ENCODE data around the gene OR6S1. TPM values are rescaled to one million over a fixed set of nuclear protein-coding genes. Genes with fewer than 3 reads are reported as not detected.
"Not testable (repeated sequence)": the region's sequence is repeated elsewhere in the genome, so short reads cannot be mapped to it uniquely, and the experiment has no call there.

Gene OR6S1
- total and polyA plus RNA-seq, 4 experiments from 2014 or later: not detected

- DNase-seq; H3K27me3 ChIP-seq (ENCODE audit: insufficient read depth, low read length); H3K36me3 ChIP-seq (ENCODE audit: insufficient read depth, low read length); H3K27ac ChIP-seq (ENCODE audit: low read depth, low read length); H3K27ac Mint-ChIP-seq; H3K9me3 Mint-ChIP-seq; H3K4me3 ChIP-seq (ENCODE audit: low read length in 2 of 2); CTCF ChIA-PET (ENCODE audit: partially characterized antibody); H3K36me3 Mint-ChIP-seq; H3K4me3 Mint-ChIP-seq; H3K9me3 ChIP-seq (ENCODE audit: control insufficient read depth in 1 of 2, low read length in 2 of 2): not testable (repeated sequence)
- peaks cover 21% of the 10 kb centered on the region for H3K4me1 ChIP-seq (ENCODE audit: insufficient read depth, low read length)
- intact Hi-C loops (cut with micrococcal nuclease): loop anchor here (10.0 kb wide), 1 partner anchor 645 kb away; the partner anchor contains the start of gene OR4K15
- Mint-ChIP-seq H3K27me3 (peaks cover 4 to 23% of the 10 kb centered on the region in 2 donors), H3K4me1 (peaks cover 11 to 27% (median 19%) of the 10 kb centered on the region in 4 donors)
- POLR2A ChIA-PET (ENCODE audit: partially characterized antibody): interaction anchor here (1.2 kb wide), 1 partner anchor 64 kb away, joined by 5 read pairs; no protein-coding TSS in a partner anchor
Measured at GRCh38 chr14:20619688-20620087, 21.8 kb downstream of the OR6S1 start.

GRCh38 chr14:20618271-20618749 is 23.2 kb downstream of the OR6S1 start:
- H3K4me1 Mint-ChIP-seq: peaks cover 5 to 16% (median 8%) of the 10 kb centered on the region in 4 donors
- intact Hi-C loops (cut with micrococcal nuclease): loop anchor here (10.0 kb wide), 1 partner anchor 644 kb away; the partner anchor contains the start of gene OR4K15
- peak overlapping the region in 1 of 7 donors; percentile 4 for H3K27ac Mint-ChIP-seq
- no peaks in the 10 kb centered on the region for H3K36me3 ChIP-seq (ENCODE audit: insufficient read depth, low read length)
- H3K36me3 Mint-ChIP-seq: no peaks in the 10 kb centered on the region
- H3K4me1 ChIP-seq (ENCODE audit: insufficient read depth, low read length): peaks cover 17% of the 10 kb centered on the region
- no peaks in the 10 kb centered on the region for H3K9me3 ChIP-seq (ENCODE audit: control insufficient read depth in 1 of 2, low read length in 2 of 2)
- H3K4me3 ChIP-seq (ENCODE audit: low read length in 2 of 2): no peak overlapping the region
- peaks cover 4 to 16% of the 10 kb centered on the region in 2 donors for H3K27me3 Mint-ChIP-seq
- DNase-seq: no peak
- no peaks in the 10 kb centered on the region for H3K9me3 Mint-ChIP-seq
- ChIA-PET POLR2A (ENCODE audit: partially characterized antibody) (interaction anchor here (1.1 kb wide), 1 partner anchor 9 kb away, joined by 3 read pairs; no protein-coding TSS in a partner anchor), CTCF (ENCODE audit: partially characterized antibody) (interaction anchor here (0.7 to 1.1 kb wide), 2 partner anchors 74 to 88 kb away, joined by 3 read pairs; no protein-coding TSS in a partner anchor)
- no peak overlapping the region for H3K4me3 Mint-ChIP-seq
- no peak overlapping the region for H3K27ac ChIP-seq (ENCODE audit: low read depth, low read length)
- H3K27me3 ChIP-seq (ENCODE audit: insufficient read depth, low read length): peaks cover 6% of the 10 kb centered on the region

- Histone ChIP-seq H3K4me1 (ENCODE audit: insufficient read depth, low read length) (peaks cover 19% of the 10 kb centered on the region), H3K9me3 (ENCODE audit: control insufficient read depth in 1 of 2, low read length in 2 of 2) (no peaks in the 10 kb centered on the region), H3K36me3 (ENCODE audit: insufficient read depth, low read length) (no peaks in the 10 kb centered on the region), H3K27ac (ENCODE audit: low read depth, low read length) (no peak overlapping the region), H3K27me3 (ENCODE audit: insufficient read depth, low read length) (peaks cover 1% of the 10 kb centered on the region), H3K4me3 (ENCODE audit: low read length in 2 of 2) (no peak overlapping the region)
- DNase-seq: no peak
- Mint-ChIP-seq H3K4me3 (no peak overlapping the region), H3K9me3 (no peaks in the 10 kb centered on the region), H3K36me3 (no peaks in the 10 kb centered on the region), H3K27ac (peak overlapping the region in 1 of 7 donors; percentile 5), H3K4me1 (peaks cover 0 to 7% (median 3%) of the 10 kb centered on the region in 4 donors), H3K27me3 (peaks cover 4 to 12% of the 10 kb centered on the region in 2 donors)
- POLR2A ChIA-PET (ENCODE audit: partially characterized antibody): interaction anchor here (1.1 kb wide), 1 partner anchor 8 kb away, joined by 3 read pairs; no protein-coding TSS in a partner anchor
- CTCF ChIA-PET (ENCODE audit: partially characterized antibody): interaction anchor here (1.1 kb wide), 1 partner anchor 75 kb away, joined by 3 read pairs; no protein-coding TSS in a partner anchor
- intact Hi-C loops (cut with micrococcal nuclease): loop anchor here (10.0 kb wide), 1 partner anchor 643 kb away; the partner anchor contains the start of gene OR4K15
Measured at GRCh38 chr14:20617138-20618003, 24.1 kb downstream of the OR6S1 start.

GRCh38 chr14:20615996-20616395 is 25.5 kb downstream of the OR6S1 start:
- no peak overlapping the region for H3K27ac ChIP-seq (ENCODE audit: low read depth, low read length)
- no peak for DNase-seq
- Mint-ChIP-seq H3K27ac (peak overlapping the region in 1 of 7 donors; percentile 58), H3K4me1 (peaks cover 0 to 5% (median 3%) of the 10 kb centered on the region in 4 donors), H3K4me3 (peak overlapping the region in 2 of 8 donors; percentile 7 to 42), H3K9me3 (no peaks in the 10 kb centered on the region), H3K27me3 (peaks cover 2 to 8% of the 10 kb centered on the region in 2 donors), H3K36me3 (no peaks in the 10 kb centered on the region)
- no peaks in the 10 kb centered on the region for H3K27me3 ChIP-seq (ENCODE audit: insufficient read depth, low read length)
- ChIA-PET CTCF (ENCODE audit: partially characterized antibody) (no interaction called here), POLR2A (ENCODE audit: partially characterized antibody) (interaction anchor here (5.0 kb wide), 1 partner anchor 67 kb away, joined by 85 read pairs; the partner anchor contains the start of gene RNASE4)
- intact Hi-C loops (cut with micrococcal nuclease): loop anchor here (10.0 kb wide), 1 partner anchor 641 kb away; the partner anchor contains the start of gene OR4K15
- no peaks in the 10 kb centered on the region for H3K36me3 ChIP-seq (ENCODE audit: insufficient read depth, low read length)
- peaks cover 33% of the 10 kb centered on the region for H3K4me1 ChIP-seq (ENCODE audit: insufficient read depth, low read length)
- no peaks in the 10 kb centered on the region for H3K9me3 ChIP-seq (ENCODE audit: control insufficient read depth in 1 of 2, low read length in 2 of 2)
- H3K4me3 ChIP-seq (ENCODE audit: low read length in 2 of 2): no peak overlapping the region

- Mint-ChIP-seq H3K27ac (no peak overlapping the region), H3K27me3 (peaks cover 2 to 8% of the 10 kb centered on the region in 2 donors), H3K36me3 (no peaks in the 10 kb centered on the region), H3K9me3 (no peaks in the 10 kb centered on the region), H3K4me3 (peak overlapping the region in 1 of 8 donors; percentile 27), H3K4me1 (peaks cover 0 to 5% (median 3%) of the 10 kb centered on the region in 4 donors)
- CTCF ChIA-PET (ENCODE audit: partially characterized antibody): interaction anchor here (0.7 to 13.5 kb wide), 18 partner anchors 8 to 308 kb away, joined by 3 to 354 read pairs (median 6); partner anchors contain the start of genes APEX1, CCNB1IP1, OSGEP and PARP2
- H3K27ac ChIP-seq (ENCODE audit: low read depth, low read length): peak overlapping the region; percentile 13
- POLR2A ChIA-PET (ENCODE audit: partially characterized antibody): interaction anchor here (0.6 to 5.0 kb wide), 12 partner anchors 8 to 287 kb away, joined by 3 to 85 read pairs (median 12); partner anchors contain the start of genes APEX1, OSGEP, PARP2 and PIP4P1
- H3K36me3 ChIP-seq (ENCODE audit: insufficient read depth, low read length): no peaks in the 10 kb centered on the region
- peak overlapping the region; percentile 39 to 66 for H3K4me3 ChIP-seq (ENCODE audit: low read length in 2 of 2)
- H3K27me3 ChIP-seq (ENCODE audit: insufficient read depth, low read length): no peaks in the 10 kb centered on the region
- H3K4me1 ChIP-seq (ENCODE audit: insufficient read depth, low read length): peaks cover 44% of the 10 kb centered on the region
- H3K9me3 ChIP-seq (ENCODE audit: control insufficient read depth in 1 of 2, low read length in 2 of 2): no peaks in the 10 kb centered on the region
- DNase-seq: peak in 1 of 5 donors; percentile 58
- intact Hi-C loops (cut with micrococcal nuclease): loop anchor here (10.0 kb wide), 1 partner anchor 639 kb away; the partner anchor contains the start of gene OR4K15
Measured at GRCh38 chr14:20614038-20614840, 27.3 kb downstream of the OR6S1 start.
